Gastroesophageal sphincter (tissue), 4 donors: ENCODE data around the gene IL1F10. TPM values are rescaled to one million over a fixed set of nuclear protein-coding genes. Genes with fewer than 3 reads are reported as not detected.

Source experiments
- ATAC-seq: fragments of 150-250 bp; one replicate; pipeline ENCODE4 v1.9.1; 2016; ENCODE audit warnings: mild to moderate bottlenecking, moderate library complexity
- H3K27ac ChIP-seq, 4 donors: fragments of 200-600 bp; sonication (generic) in 3 of 4; 1 replicate in 3 of 4; 2 replicates in 1 of 4; pipeline ENCODE4 v1.5.1; 2016 to 2019
- H3K27me3 ChIP-seq: fragments of 200-600 bp; sonication (generic); one replicate; pipeline ENCODE4 v1.5.1; 2019
- H3K36me3 ChIP-seq, 2 donors: fragments of 200-600 bp; sonication (generic); one replicate each; pipeline ENCODE4 v1.5.1; 2019; ENCODE audit warnings: control low read depth in 1 of 2
- H3K4me1 ChIP-seq, 3 donors: fragments of 200-600 bp; sonication (generic); 1 replicate in 2 of 3; 2 replicates in 1 of 3; pipeline ENCODE4 v1.5.1; 2016 to 2019; ENCODE audit warnings: control low read depth in 2 of 3
- H3K4me3 ChIP-seq, 2 donors: fragments of 200-600 bp; sonication (generic); one replicate each; pipeline ENCODE4 v1.5.1; 2019; ENCODE audit warnings: mild to moderate bottlenecking in 1 of 2, moderate library complexity in 1 of 2
- H3K9me3 ChIP-seq, 3 donors: fragments of 200-600 bp; sonication (generic); one replicate each; pipeline ENCODE4 v1.5.1; 2017 to 2019; ENCODE audit warnings: control low read depth in 2 of 3
- EP300 ChIP-seq: sonication (generic); formaldehyde crosslinking; IDR thresholded peaks from one replicate; pipeline ENCODE4 v1.6.1; 2017; ENCODE audit warnings: antibody characterized with exemption, mild to moderate bottlenecking
- POLR2A ChIP-seq, 2 donors: fragments of 450-650 bp; IDR thresholded peaks; one replicate each; pipeline ENCODE4 v1.6.1; 2017; ENCODE audit warnings: antibody characterized with exemption in 2 of 2, mild to moderate bottlenecking in 2 of 2, moderate library complexity in 1 of 2
- POLR2AphosphoS5 ChIP-seq: sonication (generic); formaldehyde crosslinking; IDR thresholded peaks from one replicate; pipeline ENCODE4 v1.6.1; 2017; ENCODE audit warnings: antibody characterized with exemption
- WGBS, 2 donors: methylation state at CpG; one replicate each; pipeline ENCODE4 v1.1.5; 2018; ENCODE audit warnings: low coverage in 1 of 2; 5-methylcytosine and 5-hydroxymethylcytosine counted together
- total RNA-seq, 4 donors: library from RNA; depleted of rRNA; stranded (reverse); fragments of >200 nt; gene quantifications; one replicate each; pipeline ENCODE4 v1.1.0, GENCODE V29; 2016
- TF ChIP-seq, protein P1 (sequence below), 4 experiments: fragments of 200-600 bp in 2 of 4; fragments of 450-650 bp in 2 of 4; sonication (generic) in 1 of 4; IDR thresholded peaks; one replicate each; pipeline ENCODE4 v1.5.1; 2017 to 2019; ENCODE audit warnings: antibody characterized with exemption in 4 of 4, mild to moderate bottlenecking in 2 of 4, moderate library complexity in 2 of 4

Gene IL1F10
- total RNA-seq, 4 donors from 2014 or later = not detected

DNA sequence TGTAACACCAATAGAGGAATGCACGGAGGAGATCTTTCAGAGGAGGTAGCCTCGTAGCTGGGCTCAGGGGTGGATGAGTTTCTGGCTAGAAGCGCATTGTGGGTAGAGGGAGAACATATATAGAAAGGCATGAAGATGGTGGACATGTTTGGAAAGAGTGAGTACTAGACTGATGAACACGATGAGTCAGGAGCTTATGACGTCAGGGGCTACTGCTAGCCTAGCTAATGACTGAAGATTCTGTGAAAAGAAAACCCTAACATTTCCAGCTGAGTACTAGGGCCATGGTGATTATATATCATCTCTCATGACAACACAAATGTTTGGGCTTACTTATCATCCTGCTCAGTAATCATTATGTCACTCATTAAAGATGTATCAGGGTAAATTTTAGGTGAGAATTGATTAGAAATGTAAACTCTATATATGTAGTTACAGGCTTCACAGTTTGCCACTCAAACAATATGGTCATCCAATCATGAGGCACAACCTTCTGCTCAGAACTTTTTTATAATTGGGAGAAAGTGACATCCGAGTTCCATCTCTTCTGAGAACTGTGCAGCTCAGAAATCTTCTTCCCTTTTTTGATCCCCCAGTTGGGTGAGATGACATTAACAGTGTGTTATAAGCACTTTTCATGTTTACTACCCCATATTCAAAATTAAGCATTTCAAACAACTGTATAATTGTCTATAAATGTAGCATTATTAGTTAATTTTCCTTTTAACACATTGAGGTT lies 37.4 kb downstream of the IL1F10 start:
- H3K36me3 ChIP-seq = no peaks in the 10 kb centered on the region
- H3K9me3 ChIP-seq = peaks cover 0 to 18% (median 0%) of the 10 kb centered on the region in 3 donors
- ATAC-seq = no peak
- TF ChIP-seq POLR2AphosphoS5 = no peak
- TF ChIP-seq, protein P1, sequence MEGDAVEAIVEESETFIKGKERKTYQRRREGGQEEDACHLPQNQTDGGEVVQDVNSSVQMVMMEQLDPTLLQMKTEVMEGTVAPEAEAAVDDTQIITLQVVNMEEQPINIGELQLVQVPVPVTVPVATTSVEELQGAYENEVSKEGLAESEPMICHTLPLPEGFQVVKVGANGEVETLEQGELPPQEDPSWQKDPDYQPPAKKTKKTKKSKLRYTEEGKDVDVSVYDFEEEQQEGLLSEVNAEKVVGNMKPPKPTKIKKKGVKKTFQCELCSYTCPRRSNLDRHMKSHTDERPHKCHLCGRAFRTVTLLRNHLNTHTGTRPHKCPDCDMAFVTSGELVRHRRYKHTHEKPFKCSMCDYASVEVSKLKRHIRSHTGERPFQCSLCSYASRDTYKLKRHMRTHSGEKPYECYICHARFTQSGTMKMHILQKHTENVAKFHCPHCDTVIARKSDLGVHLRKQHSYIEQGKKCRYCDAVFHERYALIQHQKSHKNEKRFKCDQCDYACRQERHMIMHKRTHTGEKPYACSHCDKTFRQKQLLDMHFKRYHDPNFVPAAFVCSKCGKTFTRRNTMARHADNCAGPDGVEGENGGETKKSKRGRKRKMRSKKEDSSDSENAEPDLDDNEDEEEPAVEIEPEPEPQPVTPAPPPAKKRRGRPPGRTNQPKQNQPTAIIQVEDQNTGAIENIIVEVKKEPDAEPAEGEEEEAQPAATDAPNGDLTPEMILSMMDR (IDR thresholded peaks at IDR 0.05) = no peak
- no peak for TF ChIP-seq EP300
- TF ChIP-seq POLR2A (IDR thresholded peaks at IDR 0.05) = no peak
- H3K27me3 ChIP-seq = no peaks in the 10 kb centered on the region
- 51 to 77% methylated on average over 6 of the region's 6 CpGs for WGBS, 2 donors
- no peak overlapping the region for H3K27ac ChIP-seq
- no peaks in the 10 kb centered on the region for H3K4me1 ChIP-seq
- no peak overlapping the region for H3K4me3 ChIP-seq

DNA sequence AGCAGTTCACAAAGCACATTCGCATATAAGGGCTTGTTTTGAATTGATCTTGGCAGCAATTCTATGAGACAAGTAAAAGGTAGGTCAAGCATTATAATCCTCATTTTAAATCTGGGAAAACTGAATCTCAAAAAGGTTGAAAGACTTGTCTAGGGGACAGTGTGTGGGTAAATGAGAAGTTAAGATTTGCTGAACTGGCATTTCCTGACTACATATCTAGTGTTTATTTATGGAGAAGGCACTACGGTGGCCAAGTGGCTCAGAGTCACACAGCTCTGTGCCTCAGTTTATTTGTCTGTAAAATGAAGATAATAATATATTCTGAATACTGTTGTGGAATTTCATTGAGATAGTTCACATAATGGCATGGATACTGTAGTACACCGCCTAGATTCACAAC lies 43.4 kb downstream of the IL1F10 start:
- Histone ChIP-seq H3K36me3 (no peaks in the 10 kb centered on the region), H3K27me3 (peaks cover 3% of the 10 kb centered on the region), H3K4me3 (no peak overlapping the region), H3K9me3 (no peaks in the 10 kb centered on the region), H3K4me1 (no peaks in the 10 kb centered on the region), H3K27ac (no peak overlapping the region)
- TF ChIP-seq, protein P1 (IDR thresholded peaks at IDR 0.05) = no peak
- no peak for TF ChIP-seq EP300
- no peak for TF ChIP-seq POLR2AphosphoS5
- no peak for TF ChIP-seq POLR2A (IDR thresholded peaks at IDR 0.05)
- WGBS, 2 donors = 61 to 73% methylated on average over 3 of the region's 3 CpGs
- no peak for ATAC-seq

- Histone ChIP-seq H3K27me3 (peaks cover 3% of the 10 kb centered on the region), H3K4me1 (no peaks in the 10 kb centered on the region), H3K9me3 (no peaks in the 10 kb centered on the region), H3K27ac (no peak overlapping the region), H3K36me3 (no peaks in the 10 kb centered on the region), H3K4me3 (no peak overlapping the region)
- TF ChIP-seq EP300 (no peak), POLR2A (IDR thresholded peaks at IDR 0.05) (no peak), POLR2AphosphoS5 (no peak)
- TF ChIP-seq, protein P1 (IDR thresholded peaks at IDR 0.05) = no peak
- WGBS, 2 donors = 51% methylated on average over 5 of the region's 6 CpGs; no CpG with 5 or more reads in 1 of the 2 donors
- ATAC-seq = no peak
These were observed 44.1 kb downstream of the IL1F10 start for GRCh38 chr2:113111823-113112287.

DNA sequence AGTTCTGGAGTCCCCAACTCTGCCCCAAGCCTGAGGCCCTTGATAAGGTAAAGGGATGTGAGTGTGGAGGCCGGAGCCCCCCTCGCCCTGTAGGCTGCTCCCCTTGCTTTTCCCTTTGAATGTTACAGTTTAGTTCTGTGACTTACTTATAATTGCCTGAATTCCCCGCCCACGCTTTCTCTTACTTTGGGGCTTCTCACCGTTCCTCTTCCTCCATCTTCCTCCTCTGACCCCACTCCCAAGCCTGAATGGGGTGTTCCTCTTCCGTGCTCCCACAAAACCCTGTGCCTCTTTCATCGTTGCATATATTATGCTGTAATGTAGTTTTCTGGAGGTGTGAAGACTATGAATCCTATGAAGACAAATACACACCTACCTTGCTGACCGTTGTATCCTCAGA lies 44.7 kb downstream of the IL1F10 start:
- no peak overlapping the region for H3K27ac ChIP-seq
- no peak for ATAC-seq
- peaks cover 3% of the 10 kb centered on the region for H3K27me3 ChIP-seq
- no peaks in the 10 kb centered on the region for H3K9me3 ChIP-seq
- H3K4me3 ChIP-seq = no peak overlapping the region
- TF ChIP-seq POLR2A (IDR thresholded peaks at IDR 0.05) (no peak), POLR2AphosphoS5 (no peak), EP300 (no peak)
- TF ChIP-seq, protein P1 (IDR thresholded peaks at IDR 0.05) = no peak
- H3K4me1 ChIP-seq = no peaks in the 10 kb centered on the region
- H3K36me3 ChIP-seq = no peaks in the 10 kb centered on the region
- WGBS, 2 donors = 73 to 87% methylated on average over 6 to 8 of the region's 8 CpGs

- WGBS, 2 donors = 79 to 100% methylated on average over 1 to 5 of the region's 6 CpGs
- no peak overlapping the region for H3K27ac ChIP-seq
- H3K9me3 ChIP-seq = no peaks in the 10 kb centered on the region
- no peaks in the 10 kb centered on the region for H3K4me1 ChIP-seq
- H3K36me3 ChIP-seq = no peaks in the 10 kb centered on the region
- TF ChIP-seq, protein P1 (IDR thresholded peaks at IDR 0.05) = no peak
- TF ChIP-seq POLR2AphosphoS5 = no peak
- TF ChIP-seq EP300 = no peak
- TF ChIP-seq POLR2A (IDR thresholded peaks at IDR 0.05) = no peak
- no peak overlapping the region for H3K4me3 ChIP-seq
- H3K27me3 ChIP-seq = peaks cover 3% of the 10 kb centered on the region
- no peak for ATAC-seq
These were observed 45.1 kb downstream of the IL1F10 start for GRCh38 chr2:113112871-113113270.
